ENCODE measurements around the gene SAT2.

The SAT2 gene

DNA sequence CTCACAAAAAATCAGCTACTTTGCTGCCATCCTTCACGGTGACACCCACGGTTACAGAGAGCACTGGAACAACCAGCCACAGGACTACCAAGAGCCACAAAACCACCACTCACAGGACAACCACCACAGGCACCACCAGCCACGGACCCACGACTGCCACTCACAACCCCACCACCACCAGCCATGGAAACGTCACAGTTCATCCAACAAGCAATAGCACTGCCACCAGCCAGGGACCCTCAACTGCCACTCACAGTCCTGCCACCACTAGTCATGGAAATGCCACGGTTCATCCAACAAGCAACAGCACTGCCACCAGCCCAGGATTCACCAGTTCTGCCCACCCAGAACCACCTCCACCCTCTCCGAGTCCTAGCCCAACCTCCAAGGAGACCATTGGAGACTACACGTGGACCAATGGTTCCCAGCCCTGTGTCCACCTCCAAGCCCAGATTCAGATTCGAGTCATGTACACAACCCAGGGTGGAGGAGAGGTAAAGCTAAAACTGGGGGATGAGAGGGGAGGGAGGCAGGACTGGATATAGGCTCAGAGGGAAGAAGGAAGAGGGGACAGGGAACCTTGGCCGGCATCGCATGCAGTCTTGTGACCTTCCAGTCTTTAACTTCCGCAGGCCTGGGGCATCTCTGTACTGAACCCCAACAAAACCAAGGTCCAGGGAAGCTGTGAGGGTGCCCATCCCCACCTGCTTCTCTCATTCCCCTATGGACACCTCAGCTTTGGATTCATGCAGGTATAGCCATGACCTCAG is 47.6 kb downstream of the SAT2 start:
- peak; percentile 28 for DNase-seq
- in situ Hi-C loops (cut with MboI; ENCODE audit: low pct_unique_long_range_greater_than_20kb, low sequenced_read_pairs), result no loop called here

DNA sequence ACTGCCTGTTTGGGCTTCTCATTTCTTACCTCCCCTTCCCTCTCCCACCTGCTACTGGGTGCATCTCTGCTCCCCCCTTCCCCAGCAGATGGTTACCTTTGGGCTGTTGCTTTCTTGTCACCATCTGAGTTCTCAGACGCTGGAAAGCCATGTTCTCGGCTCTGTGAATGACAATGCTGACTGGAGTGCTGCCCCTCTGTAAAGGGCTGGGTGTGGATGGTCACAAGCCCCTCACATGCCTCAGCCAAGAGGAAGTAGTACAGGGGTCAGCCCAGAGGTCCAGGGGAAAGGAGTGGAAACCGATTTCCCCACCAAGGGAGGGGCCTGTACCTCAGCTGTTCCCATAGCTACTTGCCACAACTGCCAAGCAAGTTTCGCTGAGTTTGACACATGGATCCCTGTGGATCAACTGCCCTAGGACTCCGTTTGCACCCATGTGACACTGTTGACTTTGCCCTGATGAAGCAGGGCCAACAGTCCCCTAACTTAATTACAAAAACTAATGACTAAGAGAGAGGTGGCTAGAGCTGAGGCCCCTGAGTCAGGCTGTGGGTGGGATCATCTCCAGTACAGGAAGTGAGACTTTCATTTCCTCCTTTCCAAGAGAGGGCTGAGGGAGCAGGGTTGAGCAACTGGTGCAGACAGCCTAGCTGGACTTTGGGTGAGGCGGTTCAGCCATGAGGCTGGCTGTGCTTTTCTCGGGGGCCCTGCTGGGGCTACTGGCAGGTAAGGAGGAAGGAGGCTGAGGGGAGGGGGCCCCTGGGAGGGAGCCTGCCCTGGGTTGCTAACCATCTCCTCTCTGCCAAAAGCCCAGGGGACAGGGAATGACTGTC is 48.4 kb downstream of the SAT2 start, which contains the start of gene CD68:
Gene CD68, plus strand, starts transcription at position 638 of the 833 bp plus-strand sequence. Its CDS starts 40 bp downstream, at position 678.
- DNase-seq, result peak; percentile 93
- in situ Hi-C loops (cut with MboI; ENCODE audit: low pct_unique_long_range_greater_than_20kb, low sequenced_read_pairs), result no loop called here

DNA sequence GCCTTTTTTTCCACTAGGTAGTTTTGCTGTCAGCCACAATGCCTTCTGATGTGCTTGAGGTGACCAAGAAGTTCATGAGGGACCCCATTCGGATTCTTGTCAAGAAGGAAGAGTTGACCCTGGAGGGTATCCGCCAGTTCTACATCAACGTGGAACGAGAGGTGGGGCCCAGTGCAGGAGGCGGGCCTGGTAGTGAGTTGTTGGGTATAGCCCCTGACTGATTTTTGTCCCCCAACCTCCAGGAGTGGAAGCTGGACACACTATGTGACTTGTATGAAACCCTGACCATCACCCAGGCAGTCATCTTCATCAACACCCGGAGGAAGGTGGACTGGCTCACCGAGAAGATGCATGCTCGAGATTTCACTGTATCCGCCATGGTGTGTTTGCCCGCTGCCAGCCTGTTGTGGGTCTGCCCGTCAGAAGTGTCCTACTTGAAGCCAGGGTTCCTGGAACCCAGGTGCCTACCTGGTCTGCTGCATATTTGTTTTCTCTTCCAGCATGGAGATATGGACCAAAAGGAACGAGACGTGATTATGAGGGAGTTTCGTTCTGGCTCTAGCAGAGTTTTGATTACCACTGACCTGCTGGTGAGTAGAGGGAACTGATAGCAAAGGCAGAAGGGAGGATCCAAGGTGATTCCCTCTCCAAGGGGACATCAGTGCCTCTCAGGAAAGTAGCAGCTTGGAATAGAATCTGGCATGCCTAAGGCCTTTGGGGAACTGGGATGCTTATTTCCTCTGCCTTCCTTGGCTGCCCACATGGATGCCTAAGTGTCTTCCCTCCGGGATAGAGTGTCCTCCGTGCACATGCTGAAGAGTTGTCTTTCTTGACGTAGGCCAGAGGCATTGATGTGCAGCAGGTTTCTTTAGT is 50.1 kb downstream of the SAT2 start:
- DNase-seq, result peak; percentile 18
- in situ Hi-C loops (cut with MboI; ENCODE audit: low pct_unique_long_range_greater_than_20kb, low sequenced_read_pairs), result no loop called here

DNA sequence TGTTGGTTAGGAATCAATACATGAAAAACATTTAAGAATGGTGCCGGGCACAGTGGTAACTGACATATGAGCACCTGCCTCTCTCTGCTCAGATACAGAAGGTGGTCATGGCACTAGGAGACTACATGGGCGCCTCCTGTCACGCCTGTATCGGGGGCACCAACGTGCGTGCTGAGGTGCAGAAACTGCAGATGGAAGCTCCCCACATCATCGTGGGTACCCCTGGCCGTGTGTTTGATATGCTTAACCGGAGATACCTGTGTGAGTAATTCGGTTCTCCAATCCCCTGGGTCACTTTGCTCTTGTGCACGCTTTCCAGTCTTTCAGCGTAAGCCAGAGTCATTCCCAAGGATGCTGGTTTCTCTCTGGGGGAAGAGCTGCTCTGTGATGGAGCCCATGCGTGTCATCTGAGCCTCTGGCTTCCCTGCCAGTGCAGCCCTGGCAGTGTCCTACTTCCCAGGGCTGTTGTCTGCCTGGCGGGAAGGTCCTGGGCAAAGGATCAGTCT is 51.1 kb downstream of the SAT2 start:
- in situ Hi-C loops (cut with MboI; ENCODE audit: low pct_unique_long_range_greater_than_20kb, low sequenced_read_pairs), result no loop called here
- DNase-seq, result no peak
